ENCODE data around the gene NCKAP5.

Gene NCKAP5

DNA sequence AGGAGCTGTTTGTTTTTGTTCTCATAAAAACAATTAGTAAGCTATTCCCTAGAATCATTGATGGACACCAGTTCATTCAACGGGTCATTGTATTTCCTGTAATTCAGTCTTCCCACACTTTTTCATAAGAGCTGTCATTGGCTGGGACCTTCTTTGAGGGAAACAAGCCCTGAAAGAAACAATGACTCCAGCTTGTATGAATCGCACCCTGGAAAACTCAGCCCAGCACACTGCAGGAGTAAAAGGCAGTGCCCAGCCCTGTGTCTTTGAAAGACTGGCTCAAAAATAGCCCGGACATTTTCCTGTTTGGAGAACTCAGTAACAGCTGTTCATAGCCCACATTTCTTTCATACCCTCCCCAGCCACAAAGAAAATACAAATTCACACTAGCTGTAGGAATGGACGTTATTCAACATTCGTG, 81.5 kb downstream of the NCKAP5 start:
- Histone ChIP-seq H3K9me3 (ENCODE audit: severe bottlenecking) (no peaks in the 10 kb centered on the region), H3K27me3 (ENCODE audit: insufficient read depth, low read depth, severe bottlenecking) (no peaks in the 10 kb centered on the region), H3K36me3 (no peaks in the 10 kb centered on the region), H3K27ac (no peak overlapping the region), H3K4me3 (ENCODE audit: low read depth, low read length) (no peak overlapping the region)
- DNase-seq, result no peak
- TF ChIP-seq, protein P1, sequence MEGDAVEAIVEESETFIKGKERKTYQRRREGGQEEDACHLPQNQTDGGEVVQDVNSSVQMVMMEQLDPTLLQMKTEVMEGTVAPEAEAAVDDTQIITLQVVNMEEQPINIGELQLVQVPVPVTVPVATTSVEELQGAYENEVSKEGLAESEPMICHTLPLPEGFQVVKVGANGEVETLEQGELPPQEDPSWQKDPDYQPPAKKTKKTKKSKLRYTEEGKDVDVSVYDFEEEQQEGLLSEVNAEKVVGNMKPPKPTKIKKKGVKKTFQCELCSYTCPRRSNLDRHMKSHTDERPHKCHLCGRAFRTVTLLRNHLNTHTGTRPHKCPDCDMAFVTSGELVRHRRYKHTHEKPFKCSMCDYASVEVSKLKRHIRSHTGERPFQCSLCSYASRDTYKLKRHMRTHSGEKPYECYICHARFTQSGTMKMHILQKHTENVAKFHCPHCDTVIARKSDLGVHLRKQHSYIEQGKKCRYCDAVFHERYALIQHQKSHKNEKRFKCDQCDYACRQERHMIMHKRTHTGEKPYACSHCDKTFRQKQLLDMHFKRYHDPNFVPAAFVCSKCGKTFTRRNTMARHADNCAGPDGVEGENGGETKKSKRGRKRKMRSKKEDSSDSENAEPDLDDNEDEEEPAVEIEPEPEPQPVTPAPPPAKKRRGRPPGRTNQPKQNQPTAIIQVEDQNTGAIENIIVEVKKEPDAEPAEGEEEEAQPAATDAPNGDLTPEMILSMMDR (IDR thresholded peaks at IDR 0.05; ENCODE audit: low read depth, low read length), result no peak

DNA sequence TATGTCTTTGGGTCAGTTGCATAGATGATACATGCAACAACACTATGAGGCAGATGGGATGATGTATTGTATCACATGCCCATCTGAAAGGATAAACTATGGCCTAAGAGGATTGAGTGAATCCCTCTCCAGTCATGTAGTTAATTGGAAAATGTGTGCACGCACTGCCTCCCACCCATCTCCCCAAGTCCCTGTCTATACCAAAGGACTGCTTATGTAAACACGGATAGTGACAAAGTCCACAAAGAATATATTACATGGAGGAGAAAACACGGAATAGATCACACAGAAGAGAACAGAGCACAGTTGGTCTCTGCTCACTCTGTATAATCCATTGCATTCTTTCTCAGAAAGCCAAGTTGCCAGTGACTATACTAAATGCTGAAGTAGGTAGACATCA, 82.4 kb downstream of the NCKAP5 start:
- Histone ChIP-seq H3K9me3 (ENCODE audit: severe bottlenecking) (no peaks in the 10 kb centered on the region), H3K27me3 (ENCODE audit: insufficient read depth, low read depth, severe bottlenecking) (no peaks in the 10 kb centered on the region), H3K4me3 (ENCODE audit: low read depth, low read length) (no peak overlapping the region), H3K36me3 (no peaks in the 10 kb centered on the region), H3K27ac (no peak overlapping the region)
- peak; percentile 54 for DNase-seq
- TF ChIP-seq, protein P1 (IDR thresholded peaks at IDR 0.05; ENCODE audit: low read depth, low read length), result no peak

DNA sequence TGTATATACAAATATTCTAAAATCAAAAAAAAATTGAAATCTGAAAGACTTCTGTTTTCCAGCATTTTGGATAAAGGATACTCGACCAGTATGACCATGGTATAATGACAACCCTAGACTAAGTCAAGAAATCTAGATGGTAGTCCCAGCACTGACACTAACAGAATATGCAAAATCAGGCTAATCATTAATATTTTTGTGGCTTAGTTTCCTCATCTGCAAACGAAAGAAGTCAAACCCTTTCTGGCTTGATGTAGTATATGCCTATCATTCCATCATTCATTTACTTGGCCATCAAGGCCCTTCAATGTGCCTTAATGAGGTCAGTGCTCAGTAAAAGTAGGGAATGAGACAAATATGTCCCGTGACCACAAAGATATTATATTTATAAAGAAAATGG, 83.5 kb downstream of the NCKAP5 start:
- H3K4me3 ChIP-seq (ENCODE audit: low read depth, low read length), result no peak overlapping the region
- DNase-seq, result no peak
- TF ChIP-seq, protein P1 (IDR thresholded peaks at IDR 0.05; ENCODE audit: low read depth, low read length), result no peak
- no peaks in the 10 kb centered on the region for H3K27me3 ChIP-seq (ENCODE audit: insufficient read depth, low read depth, severe bottlenecking)
- H3K9me3 ChIP-seq (ENCODE audit: severe bottlenecking), result no peaks in the 10 kb centered on the region
- no peaks in the 10 kb centered on the region for H3K36me3 ChIP-seq
- no peak overlapping the region for H3K27ac ChIP-seq

DNA sequence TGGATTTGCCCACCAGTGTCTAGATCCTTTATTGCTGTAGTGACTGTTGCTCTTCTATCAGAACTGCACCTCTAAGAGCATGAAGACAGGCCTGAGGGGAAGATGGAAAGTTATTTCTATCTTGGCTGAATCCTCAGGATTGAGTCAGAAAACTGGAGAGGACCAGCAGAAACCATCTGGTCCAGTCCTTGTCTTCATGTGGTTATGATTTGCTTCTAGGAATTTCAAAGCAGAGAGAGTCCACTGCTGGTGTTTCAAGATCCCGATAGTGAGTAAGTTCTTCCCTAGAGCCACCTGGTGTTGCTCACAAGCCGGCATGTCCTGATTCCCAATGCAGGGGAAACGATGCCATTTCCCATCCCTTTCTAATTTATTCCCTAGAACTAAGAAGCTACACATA, 84.2 kb downstream of the NCKAP5 start:
- DNase-seq, result no peak
- TF ChIP-seq, protein P1 (IDR thresholded peaks at IDR 0.05; ENCODE audit: low read depth, low read length), result no peak

DNA sequence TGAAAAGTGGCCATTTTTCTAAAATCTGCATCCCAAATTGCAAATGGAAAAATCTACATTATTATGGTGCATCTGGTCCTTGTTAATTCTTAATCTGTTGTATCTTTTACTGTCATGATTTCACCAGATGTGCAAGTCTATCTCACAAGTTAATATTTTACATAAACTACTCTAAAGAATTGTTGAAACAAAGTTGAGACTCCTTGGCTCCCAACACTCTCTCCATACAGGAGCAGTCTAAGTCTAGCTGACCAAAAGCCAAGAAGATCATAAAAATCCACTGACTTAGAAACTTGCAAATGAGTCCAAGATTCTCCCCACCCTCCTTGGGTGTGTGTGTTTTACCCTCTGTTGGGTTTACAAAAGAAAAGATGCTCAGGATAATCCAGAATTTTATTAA, 85.1 kb downstream of the NCKAP5 start:
- H3K36me3 ChIP-seq, result no peaks in the 10 kb centered on the region
- H3K4me3 ChIP-seq (ENCODE audit: low read depth, low read length), result no peak overlapping the region
- no peaks in the 10 kb centered on the region for H3K9me3 ChIP-seq (ENCODE audit: severe bottlenecking)
- no peaks in the 10 kb centered on the region for H3K27me3 ChIP-seq (ENCODE audit: insufficient read depth, low read depth, severe bottlenecking)
- no peak for DNase-seq
- TF ChIP-seq, protein P1 (IDR thresholded peaks at IDR 0.05; ENCODE audit: low read depth, low read length), result no peak
- H3K27ac ChIP-seq, result no peak overlapping the region

More for the DNA sequence above, 84.2 kb downstream of the NCKAP5 start:
- no peak overlapping the region for H3K27ac ChIP-seq
- H3K36me3 ChIP-seq, result no peaks in the 10 kb centered on the region
- no peaks in the 10 kb centered on the region for H3K9me3 ChIP-seq (ENCODE audit: severe bottlenecking)
- no peaks in the 10 kb centered on the region for H3K27me3 ChIP-seq (ENCODE audit: insufficient read depth, low read depth, severe bottlenecking)
- H3K4me3 ChIP-seq (ENCODE audit: low read depth, low read length), result no peak overlapping the region

DNA sequence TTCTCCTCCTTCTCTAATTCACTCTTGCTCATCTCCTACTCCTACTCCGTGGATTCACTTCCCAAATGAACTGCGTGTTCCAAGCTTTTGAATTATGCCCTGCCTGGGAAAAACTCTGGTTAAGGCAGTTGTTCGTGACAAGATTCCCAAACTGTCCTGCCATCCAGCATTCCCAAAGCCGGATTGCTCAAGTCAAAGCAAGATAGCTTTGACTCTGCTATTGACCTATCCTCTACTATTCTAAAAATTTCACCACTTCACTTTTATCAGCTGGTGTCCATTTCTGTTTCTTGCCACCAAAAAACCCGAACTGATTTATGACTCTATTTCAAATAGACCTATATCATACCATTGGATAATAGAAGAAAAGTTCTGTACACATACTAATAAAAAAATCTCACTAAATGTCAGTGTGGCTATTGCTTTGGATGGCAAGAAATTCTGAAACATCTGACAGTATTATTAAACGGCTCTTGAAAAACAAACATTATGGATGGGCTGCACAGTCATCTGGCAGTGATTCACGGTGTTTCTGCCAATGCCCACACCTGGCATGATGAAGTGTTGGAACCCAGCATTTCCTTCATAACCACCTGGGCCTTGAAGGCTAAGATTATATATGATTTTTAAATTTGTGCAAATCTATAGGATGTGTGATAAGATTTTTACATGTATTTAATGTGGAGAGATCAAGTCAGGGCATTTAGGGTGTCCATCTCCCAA, 87.4 kb downstream of the NCKAP5 start:
- Histone ChIP-seq H3K4me3 (ENCODE audit: low read depth, low read length) (no peak overlapping the region), H3K9me3 (ENCODE audit: severe bottlenecking) (no peaks in the 10 kb centered on the region), H3K27me3 (ENCODE audit: insufficient read depth, low read depth, severe bottlenecking) (no peaks in the 10 kb centered on the region), H3K27ac (no peak overlapping the region), H3K36me3 (no peaks in the 10 kb centered on the region)
- DNase-seq, result no peak
- TF ChIP-seq, protein P1 (IDR thresholded peaks at IDR 0.05; ENCODE audit: low read depth, low read length), result no peak

All from WERI-Rb-1 (cell line).